RWPE1 (cell line): ENCODE data around the gene RHOD.

Experiments used
- CTCF ChIA-PET: fragments of 350-600 bp; sonication (Branson Sonifier 250); formaldehyde crosslinking; extraction: SDS; loops from one replicate; lab custom pipeline; 2021; lab: Yijun Ruan, JAX
- POLR2A ChIA-PET: fragments of 400-600 bp; formaldehyde crosslinking; extraction: SDS; loops from one replicate; lab custom pipeline; 2020; ENCODE audit warnings: antibody characterized with exemption; ENCODE audit not compliant: low non-redundant PET; lab: Yijun Ruan, JAX
- DNase-seq: peaks from one replicate; pipeline ENCODE4 v3.0.0; 2012; ENCODE audit warnings: low spot score
- H3K27ac ChIP-seq: fragments of 450-650 bp; 2 replicates; pipeline ENCODE4 v1.5.1; 2017
- TF ChIP-seq, protein P1 (sequence below): fragments of 450-650 bp; conservative IDR thresholded peaks from 2 replicates; pipeline ENCODE4 v1.5.1; 2017; ENCODE audit warnings: low read depth, mild to moderate bottlenecking

RHOD gene

DNA sequence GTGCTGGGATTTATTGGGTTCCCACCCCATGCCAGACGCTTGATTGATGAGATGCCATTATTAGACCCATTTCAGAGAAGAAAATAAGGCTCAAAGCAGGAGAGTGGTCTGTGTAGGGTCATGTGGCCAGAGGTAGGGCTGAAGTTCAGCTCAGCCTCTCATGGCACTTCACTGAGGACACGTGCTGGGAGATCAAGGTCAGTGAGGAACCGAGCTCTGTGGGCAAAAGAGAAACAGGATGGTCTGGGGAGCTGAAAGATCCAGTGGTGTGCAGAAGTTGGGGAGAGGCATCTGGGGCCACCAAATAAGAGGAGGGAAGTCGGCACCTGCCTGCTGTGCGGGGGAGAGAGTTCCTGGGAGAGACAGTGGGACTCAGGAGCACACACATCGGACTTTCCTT is 19.6 kb downstream of the RHOD start:
- TF ChIP-seq, protein P1, sequence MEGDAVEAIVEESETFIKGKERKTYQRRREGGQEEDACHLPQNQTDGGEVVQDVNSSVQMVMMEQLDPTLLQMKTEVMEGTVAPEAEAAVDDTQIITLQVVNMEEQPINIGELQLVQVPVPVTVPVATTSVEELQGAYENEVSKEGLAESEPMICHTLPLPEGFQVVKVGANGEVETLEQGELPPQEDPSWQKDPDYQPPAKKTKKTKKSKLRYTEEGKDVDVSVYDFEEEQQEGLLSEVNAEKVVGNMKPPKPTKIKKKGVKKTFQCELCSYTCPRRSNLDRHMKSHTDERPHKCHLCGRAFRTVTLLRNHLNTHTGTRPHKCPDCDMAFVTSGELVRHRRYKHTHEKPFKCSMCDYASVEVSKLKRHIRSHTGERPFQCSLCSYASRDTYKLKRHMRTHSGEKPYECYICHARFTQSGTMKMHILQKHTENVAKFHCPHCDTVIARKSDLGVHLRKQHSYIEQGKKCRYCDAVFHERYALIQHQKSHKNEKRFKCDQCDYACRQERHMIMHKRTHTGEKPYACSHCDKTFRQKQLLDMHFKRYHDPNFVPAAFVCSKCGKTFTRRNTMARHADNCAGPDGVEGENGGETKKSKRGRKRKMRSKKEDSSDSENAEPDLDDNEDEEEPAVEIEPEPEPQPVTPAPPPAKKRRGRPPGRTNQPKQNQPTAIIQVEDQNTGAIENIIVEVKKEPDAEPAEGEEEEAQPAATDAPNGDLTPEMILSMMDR, result no peak
- peak overlapping the region; percentile 100 for H3K27ac ChIP-seq
- DNase-seq, result no peak
- CTCF ChIA-PET, result interaction anchor here (0.8 kb wide), 1 partner anchor 270 kb away, joined by 4 read pairs; no protein-coding TSS in a partner anchor
- POLR2A ChIA-PET, result interaction anchor here (0.6 kb wide), 1 partner anchor 235 kb away, joined by 3 read pairs; no protein-coding TSS in a partner anchor

DNA sequence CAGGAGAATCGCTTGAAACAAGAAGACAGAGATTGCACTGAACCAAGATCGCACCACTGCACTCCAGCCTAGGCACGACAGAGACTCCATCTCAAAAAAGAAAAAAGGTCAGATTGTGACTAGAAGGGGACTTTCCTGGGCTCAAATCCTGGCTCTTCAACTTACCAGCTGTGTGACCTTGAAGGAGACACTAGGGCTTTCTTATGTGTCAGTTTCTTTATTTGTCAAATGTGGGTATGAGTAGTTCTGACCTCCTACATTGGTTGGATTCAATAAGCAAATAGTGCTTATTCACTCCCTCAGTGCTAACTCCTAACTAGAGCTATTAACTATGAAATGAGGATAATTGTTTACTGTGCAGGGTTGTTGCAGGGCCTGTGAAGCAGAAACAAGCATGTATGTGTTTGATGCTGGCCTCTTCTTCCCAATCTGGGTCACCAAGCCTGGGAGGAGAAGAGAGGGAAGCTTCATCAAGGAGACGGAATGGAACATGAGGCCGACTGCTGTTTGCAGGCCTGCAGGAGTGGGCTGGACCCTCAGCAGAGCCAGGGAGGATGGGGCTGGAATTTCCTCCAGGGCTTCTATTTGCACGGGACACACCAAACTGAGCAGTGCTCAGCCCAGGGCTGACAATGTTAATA is 22.5 kb downstream of the RHOD start:
- peak overlapping the region; percentile 100 for H3K27ac ChIP-seq
- ChIA-PET CTCF (no interaction called here), POLR2A (no interaction called here)
- TF ChIP-seq, protein P1, result no peak
- no peak for DNase-seq

DNA sequence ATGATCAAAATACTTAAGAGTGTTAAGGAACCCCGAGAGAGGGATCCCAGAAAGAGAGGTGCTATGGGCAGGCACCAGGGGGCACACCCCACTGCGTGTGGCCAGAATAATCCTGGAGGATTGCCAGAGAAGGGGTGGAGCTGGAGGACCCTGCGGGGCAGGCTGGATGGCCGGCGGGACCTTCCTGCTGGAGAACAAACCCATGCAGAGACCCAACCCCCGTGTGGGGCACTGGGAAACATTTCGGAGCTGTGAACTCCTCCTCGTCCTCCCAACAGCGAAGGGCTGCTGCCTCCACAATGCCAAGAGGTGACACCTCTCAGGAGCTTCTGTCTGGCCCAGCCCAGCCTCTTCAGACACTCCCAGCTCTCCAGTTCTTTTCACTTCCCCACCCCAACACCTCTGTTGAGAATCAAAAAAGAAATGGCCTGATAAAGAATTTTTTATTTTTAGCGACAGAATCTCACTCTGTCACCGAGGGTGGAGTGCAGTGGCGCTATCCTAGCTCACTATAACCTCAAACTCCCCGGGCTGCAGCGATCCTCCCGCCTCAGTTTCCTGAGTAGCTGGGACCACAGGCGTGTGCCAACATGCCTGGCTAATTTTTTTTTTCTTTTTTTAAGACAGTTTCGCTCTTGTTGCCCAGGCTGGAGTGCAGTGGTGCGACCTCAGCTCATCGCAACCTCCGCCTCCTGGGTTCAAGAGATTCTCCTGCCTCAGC is 25.6 kb downstream of the RHOD start:
- H3K27ac ChIP-seq, result peak overlapping the region; percentile 100
- ChIA-PET CTCF (interaction anchor here (0.6 to 0.9 kb wide), 3 partner anchors 29 to 158 kb away, joined by 3 to 5 read pairs (median 3); no protein-coding TSS in a partner anchor), POLR2A (no interaction called here)
- TF ChIP-seq, protein P1, result no peak
- DNase-seq, result no peak

DNA sequence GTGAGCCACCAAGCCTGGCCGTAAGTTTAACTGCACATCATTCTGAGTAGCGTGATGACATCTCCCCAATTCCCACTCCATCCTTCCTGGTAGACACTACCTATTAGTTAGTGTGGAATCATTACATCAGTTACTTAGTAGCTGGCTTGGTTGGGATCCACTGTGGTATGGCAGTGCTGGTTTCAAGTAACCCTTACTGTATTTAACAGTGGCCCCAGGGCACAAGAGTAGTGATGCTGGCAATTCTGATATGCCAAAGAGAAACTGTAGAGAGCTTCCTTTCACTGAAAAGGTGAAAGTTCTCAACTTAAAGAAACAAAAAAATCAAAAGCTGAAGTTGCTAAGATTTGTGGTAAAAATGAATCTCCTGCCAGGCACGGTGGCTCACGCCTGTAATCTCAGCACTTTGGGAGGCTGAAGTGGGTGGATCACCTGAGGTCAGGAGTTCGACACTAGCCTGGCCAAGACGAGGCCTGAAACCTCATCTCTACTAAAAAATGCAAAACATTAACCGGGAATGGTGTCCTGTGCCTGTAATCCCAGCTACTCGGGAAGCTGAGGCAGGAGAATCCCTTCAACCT is 27.2 kb downstream of the RHOD start:
- CTCF ChIA-PET, result interaction anchor here (0.7 kb wide), 1 partner anchor 60 kb away, joined by 4 read pairs; no protein-coding TSS in a partner anchor
- H3K27ac ChIP-seq, result peak overlapping the region; percentile 100
- TF ChIP-seq, protein P1, result no peak
- DNase-seq, result no peak
- POLR2A ChIA-PET, result interaction anchor here (0.6 kb wide), 1 partner anchor 42 kb away, joined by 10 read pairs; no protein-coding TSS in a partner anchor

DNA sequence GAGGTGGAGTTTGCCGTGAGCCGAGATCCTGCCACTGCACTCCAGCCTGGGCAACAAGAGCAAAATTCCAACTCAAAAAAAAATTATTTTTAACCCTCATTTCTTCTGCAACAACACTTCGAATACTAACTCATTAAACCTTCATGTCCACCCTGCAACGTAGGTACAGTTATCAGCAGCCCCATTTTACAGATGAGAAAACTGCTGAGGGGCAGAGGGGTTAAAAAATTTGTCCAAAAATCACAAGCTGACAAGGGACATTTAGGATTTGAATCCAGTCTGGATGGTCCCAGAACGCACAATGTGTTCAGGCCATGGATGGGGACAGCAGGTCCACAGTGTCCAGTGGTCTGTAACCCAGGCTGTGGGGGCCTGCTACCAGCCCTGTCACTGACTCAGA is 29.0 kb downstream of the RHOD start:
- peak overlapping the region; percentile 10; the same call in 1 of the 2 replicates for H3K27ac ChIP-seq
- CTCF ChIA-PET, result no interaction called here
- POLR2A ChIA-PET, result no interaction called here
- TF ChIP-seq, protein P1, result no peak
- no peak for DNase-seq

DNA sequence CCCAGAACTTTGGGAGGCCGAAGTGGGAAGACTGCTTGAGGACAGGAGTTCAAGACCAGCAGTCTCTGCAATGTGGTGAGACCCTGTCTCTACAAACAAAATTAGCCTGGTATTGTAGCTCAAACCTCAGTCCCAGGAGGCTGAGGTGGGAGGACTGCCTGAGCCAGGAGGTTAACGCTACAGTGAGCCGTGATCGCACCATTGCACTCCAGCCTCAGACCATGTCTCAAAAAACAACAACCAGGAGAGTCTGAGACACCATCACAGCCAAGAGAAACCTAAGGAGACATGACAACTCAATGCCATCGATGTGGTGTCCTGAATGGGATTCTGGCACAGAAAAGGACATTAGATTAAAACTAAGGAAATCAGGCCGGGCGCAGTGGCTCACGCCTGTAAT is 34.1 kb downstream of the RHOD start:
- CTCF ChIA-PET, result no interaction called here
- no peak overlapping the region for H3K27ac ChIP-seq
- POLR2A ChIA-PET, result no interaction called here
- TF ChIP-seq, protein P1, result no peak
- no peak for DNase-seq
